OCI-LY3 (cell line): ENCODE results near the gene SNX30.

Experiments used
- CTCF ChIP-seq: fragments of 200-600, 300-600 bp; sonication (generic); IDR thresholded peaks from 2 replicates; pipeline ENCODE4 v1.5.1; 2014; ENCODE audit warnings: antibody characterized with exemption, low read length, low read depth
- EZH2phosphoT487 ChIP-seq: fragments of 200-600 bp; shearing (Covaris generic); IDR thresholded peaks from 2 replicates; pipeline ENCODE4 v1.6.1; 2018; ENCODE audit warnings: antibody characterized with exemption, mixed run types, low read depth

GRCh38 chr9:112856843-112857242, 106.3 kb downstream of the SNX30 start:
- TF ChIP-seq CTCF (no peak), EZH2phosphoT487 (no peak)
